ENCODE measurements around the gene PCBD1.

The PCBD1 gene

DNA sequence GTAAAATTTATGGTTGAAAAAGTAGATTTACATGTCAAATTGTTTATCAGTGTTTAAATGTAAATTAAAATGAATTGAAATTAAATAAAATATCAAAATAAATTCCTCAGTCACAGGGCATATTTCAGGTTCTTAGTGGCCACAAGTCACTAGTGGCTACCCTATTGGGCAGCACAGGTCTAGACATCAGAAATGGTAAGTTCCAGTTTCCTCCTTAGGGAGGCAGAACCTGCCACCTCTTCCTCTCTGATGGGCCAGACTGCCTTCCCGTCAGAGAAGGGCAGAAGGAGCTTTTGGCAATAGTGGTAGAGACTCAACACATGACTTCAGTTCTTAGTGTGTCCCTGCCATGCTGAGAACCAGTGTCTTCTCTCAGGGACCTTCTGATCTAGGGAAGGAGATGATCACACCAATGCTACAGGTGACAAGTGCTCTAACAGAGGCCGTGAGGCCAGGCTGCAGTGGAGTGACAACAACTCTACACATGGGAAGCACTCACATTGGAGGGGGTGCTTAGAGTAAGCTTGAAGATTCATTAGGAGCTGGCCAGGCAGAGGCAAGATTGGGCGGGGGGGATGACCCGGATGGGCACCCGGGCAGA lies 14.4 kb upstream of the PCBD1 start:
- no peak for DNase-seq (ENCODE audit: low read depth in 3 of 3)

DNA sequence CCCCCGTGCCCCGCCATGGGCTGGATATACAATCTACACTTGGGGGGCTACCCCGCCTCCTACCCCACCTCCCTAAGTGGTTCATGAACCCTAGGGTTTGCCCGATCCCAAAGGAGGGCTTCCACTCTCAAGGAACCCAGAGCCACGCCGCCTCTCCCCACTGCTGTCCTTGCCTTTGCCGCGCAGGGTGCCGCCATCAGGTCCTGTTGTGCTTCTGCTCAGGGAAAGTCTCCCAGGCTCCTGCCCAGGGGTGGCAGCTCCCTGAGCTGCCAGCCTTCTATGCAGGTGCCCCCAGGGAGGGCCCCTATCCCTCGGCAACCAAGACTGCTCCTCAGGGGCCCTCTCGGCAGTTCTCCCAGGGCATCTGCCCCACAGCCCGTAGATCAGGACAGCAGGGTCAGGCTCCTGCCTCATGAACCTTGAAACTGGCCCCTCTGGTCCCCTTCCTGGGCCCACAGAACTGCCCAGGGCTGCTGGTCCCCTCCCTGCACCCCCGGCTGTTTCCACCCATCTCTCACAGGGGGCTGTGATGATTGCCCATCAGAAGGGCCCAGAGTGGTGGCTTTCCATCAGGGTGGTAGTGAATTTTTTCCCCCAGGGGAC lies 13.0 kb upstream of the PCBD1 start:
- DNase-seq (ENCODE audit: low read depth in 3 of 3) = no peak

DNA sequence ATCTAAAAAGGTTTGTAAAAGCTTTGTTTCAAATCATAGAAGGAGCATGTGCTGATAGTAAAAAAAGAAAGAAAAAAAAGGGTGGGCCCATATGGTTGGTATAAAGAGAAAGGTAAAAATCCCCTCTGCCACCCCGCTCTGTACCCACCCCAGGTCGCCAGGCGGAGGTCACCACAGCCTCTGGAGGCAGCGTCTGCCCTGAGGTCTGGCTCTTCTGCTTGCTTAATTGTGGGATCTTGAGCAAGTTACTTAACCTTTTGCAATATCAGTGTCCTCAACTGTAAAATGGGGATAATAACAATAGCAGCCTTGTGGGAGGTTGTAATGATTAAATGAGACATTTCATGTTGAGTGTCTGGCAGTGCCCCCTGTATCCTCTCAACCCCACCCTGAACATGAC lies 10.7 kb upstream of the PCBD1 start:
- no peak for DNase-seq (ENCODE audit: low read depth in 3 of 3)

DNA sequence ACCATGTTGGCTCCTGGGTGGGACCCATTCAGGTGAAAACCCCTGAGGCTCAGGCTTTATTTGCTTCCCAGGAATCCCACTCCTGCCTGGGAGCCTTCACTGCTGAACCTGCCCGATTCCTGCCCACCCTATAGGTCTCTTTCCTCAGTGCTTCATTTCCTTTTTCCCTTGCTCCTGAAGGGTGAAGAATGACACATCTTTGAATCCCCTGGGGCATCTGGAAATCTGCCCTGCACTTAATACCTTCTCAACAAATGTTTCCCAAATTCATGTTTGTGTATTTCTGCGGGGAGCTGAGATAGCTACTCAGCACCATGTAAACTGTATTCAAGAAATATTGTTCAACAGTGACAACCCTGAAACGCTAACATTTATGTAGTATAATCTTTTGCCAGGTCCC lies 10.3 kb upstream of the PCBD1 start:
- DNase-seq (ENCODE audit: low read depth in 3 of 3) = no peak

DNA sequence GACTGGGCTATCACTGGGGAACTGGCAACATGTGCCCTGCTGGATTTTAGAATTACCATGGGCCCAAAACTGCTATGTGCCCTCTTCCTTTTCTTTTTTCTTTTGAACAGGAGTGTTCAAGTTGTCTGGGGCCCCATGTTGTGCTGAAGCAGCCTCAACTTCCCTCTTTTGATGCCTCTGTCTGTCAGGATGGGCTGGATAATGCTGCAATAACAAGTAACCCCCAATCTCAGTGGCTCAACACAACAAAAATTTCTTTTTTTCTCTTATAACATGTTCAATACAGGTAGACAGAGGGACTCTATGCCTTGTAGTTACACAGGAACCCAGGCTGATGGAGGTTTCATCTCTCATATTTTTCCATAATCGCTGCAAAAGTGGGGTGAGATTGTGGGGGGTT lies 8.2 kb upstream of the PCBD1 start:
- DNase-seq (ENCODE audit: low read depth in 3 of 3) = no peak

DNA sequence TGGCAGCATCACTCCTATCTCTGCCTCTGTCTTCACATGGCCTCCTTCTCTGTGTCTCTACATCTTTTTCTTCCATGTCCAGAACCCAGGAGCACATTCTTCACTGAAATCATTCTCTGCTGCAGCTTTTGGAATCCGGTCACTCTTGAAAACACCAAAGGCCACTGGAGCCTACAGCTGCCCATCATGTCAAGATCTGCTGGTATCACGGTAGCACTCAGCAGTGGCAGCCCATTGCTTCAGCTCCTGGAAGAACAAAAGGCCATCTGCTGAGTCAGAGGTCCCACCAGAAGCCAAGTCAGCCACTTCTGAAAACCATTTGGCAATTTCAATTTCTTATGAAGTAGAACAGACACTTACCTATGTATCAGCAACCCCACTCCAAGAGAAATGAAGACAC lies 6.1 kb upstream of the PCBD1 start:
- DNase-seq (ENCODE audit: low read depth in 3 of 3) = no peak

DNA sequence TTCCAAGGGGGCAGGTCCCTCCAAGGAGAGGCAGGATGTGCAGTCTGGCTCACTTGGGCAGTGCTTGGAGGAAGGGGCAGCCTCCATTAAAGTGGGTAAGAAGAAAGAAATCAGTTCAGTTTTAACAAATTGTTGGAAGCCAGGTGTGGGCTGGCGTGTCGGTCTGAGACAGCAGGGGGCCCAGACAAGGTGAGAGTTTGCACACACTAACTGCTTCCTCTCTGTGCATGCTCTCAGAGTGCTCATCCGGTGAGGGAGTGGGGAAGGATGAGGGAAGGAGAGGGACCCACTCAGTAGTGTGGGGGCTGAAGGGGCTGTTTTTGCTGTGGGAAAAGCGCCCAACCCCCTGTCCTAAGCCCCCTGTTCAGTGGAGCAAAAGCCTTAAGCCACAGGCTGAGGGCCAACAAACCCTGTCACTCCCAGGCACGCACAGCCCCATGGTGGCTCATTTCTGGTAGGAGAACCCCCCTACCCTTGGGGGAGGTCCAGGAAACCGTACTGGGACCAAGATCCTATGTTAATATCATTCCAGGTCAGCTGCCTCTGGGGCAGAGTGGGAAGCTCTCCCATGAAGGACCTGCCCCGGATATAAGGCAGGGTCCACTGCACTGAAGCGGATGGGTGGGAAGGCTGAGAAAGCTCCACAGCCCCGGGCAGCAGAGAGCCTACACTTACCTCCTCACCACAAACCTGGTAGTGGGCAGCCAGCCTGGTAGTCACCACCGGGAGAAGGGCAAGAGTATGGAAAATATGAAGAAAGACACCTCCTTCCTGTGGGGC lies 5.1 kb upstream of the PCBD1 start:
- DNase-seq (ENCODE audit: low read depth in 3 of 3) = no peak

DNA sequence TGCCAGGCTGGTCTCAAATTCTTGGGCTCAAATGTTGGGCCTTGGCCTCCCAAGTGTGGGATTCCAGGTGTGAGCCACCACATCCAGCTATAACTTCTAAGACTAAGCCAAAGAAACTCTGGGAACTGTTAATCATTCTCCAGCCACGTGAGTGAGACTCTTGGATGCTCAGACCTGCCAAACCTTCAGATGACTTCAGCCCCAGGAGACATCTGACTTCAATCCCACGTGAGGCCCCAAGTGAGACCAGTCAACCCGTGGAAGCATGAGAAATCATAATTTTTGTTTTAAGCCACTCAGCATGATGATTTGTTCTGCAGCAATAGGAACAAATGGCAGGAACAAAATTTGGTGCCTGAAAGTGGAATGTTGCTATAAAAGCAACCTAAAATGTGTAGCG lies 4.3 kb upstream of the PCBD1 start:
- DNase-seq (ENCODE audit: low read depth in 3 of 3) = no peak

DNA sequence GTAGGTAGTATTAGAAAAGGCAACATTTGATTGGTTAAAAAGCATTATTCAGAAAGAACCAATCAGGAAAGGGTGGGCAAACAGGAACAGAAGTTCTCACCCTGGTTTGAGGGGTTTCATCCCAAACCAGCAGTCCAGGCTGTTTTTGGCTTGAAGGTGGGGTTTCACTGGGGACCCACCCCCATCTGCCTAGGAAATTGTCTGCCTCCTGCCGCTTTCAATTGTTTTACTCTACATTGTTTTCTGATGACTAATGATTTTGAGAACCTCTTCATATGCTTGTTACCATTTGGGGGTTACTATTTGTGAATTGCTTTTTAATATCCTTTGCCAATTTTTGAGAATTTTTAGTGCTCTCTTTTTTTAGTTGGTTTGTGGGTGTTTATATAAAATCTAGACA lies 3.3 kb upstream of the PCBD1 start:
- no peak for DNase-seq (ENCODE audit: low read depth in 3 of 3)

DNA sequence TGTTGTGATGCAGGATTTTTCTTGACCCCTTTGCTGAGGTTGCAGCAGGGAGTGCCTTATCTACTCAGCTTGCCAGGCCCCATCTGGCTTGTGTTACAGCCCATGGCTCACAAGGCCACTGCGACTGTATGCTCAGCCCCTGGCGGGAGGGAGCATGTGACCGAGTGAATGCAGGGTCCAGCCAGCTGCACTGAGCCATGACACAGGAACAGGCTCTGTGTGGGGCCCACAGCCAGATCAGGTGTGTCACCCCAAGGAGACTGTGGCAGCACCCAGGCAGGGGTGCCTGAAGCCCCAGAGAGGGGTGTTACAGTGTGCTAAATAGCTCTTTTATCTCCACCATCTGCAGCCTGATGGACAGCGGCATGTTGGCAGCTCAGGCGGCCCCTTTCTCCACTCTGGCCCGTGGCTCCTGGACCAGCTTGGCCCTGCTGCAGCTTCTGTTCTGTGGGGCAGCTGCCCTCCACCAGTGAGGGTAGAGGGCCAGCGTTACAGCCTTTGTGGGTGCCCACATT lies 2.6 kb upstream of the PCBD1 start:
- DNase-seq (ENCODE audit: low read depth in 3 of 3) = no peak

DNA sequence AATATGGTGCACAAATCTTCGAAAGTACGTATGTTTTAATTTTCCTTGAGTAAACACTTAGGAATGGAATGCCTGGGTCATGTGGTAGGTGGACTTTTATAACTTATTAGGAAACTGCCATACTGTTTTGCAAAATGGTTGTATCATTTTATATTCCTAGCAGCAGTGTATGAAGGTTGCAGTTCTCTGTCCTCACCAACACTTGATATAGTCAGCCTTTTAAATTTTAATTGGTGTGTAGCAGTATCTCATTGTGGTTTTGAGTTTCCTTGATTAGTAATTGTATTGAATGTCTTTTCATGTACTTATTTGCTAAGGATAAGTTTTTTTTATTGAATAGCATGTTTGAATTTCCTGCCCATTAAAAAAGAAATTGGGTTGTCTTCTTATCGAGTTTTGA lies 926 bp upstream of the PCBD1 start:
- no peak for DNase-seq (ENCODE audit: low read depth in 3 of 3)

DNA sequence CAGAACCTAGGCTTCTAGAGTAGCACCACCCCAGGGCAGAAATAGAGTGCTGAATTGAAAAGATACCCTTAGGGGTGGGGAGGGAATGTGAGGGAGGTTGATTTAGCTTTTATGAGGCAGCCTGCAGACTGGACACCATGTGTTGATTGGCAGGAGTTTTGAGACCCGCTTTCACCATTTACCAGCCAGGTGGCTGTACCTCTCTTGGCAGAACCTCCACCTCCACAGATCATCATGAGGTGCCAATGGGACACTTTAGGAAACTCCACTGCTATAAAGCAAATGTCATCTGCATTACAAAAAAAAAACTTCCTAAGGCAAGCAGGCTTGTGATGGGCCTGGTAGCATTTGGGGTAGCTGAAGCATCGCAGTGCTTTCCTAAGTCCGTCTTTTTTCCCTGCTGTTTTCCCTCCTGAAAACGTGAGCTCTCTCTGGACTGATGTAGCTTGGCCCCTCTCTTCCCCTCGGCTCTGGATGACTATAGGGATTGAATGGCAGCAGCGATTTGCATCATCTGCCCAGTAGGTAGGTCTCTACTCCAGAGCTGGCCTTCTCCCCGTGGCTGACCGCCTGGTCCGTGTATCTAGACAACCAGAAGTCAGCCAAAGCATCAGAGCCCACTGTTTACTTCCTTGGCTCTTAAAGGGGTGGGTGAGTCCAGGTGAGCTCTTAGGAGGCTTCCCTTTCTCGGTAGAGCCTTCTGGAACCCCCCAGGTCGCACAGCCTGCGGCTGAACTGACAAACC lies 1.3 kb downstream of the PCBD1 start:
- DNase-seq (ENCODE audit: low read depth in 3 of 3) = no peak

DNA sequence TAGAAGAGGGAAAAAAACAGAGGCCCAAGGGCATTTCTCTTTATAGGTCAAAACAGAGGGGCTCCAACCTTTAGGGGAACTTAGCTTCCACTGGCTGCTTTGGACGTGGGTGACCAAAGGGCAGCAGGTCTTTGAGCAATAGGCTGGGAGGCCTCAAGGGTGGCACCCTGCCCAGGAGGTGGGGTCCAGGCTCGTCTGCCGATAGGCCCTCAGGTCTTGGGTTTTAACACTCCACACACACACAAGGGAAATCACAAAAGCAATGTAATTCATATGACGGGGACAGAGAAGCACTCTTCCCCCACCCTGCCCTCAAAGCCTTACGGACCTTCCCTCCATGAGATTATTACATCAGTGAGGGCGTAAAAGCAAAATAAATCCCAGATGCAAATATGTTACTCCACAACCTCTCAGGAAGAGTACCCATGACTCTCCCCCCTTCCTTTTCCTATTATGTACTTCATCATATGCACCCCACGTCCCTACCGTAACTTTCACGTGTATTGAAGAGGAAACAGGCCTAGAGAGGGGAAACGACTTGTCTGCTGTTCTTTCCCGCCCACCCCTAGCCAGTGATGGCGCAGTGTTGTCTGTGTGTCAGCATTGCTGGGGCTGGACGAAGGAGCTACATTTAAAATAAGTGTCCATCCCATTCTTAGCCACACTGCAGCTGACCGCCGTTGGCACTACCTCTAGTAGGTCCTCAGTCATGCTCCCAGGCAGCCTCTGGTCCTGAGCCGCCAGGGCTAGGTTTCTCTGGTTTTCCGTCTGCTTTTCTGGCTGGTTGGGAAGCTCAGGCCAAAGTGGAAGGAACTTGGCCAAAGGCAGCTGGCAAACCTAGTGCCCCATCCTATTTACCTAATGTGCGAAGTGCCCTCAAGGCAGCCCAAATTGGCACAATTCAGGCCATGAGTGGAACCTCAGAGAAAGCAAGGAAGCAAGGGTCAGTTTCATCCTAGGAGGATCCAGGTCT lies 2.1 kb downstream of the PCBD1 start:
- no peak for DNase-seq (ENCODE audit: low read depth in 3 of 3)

DNA sequence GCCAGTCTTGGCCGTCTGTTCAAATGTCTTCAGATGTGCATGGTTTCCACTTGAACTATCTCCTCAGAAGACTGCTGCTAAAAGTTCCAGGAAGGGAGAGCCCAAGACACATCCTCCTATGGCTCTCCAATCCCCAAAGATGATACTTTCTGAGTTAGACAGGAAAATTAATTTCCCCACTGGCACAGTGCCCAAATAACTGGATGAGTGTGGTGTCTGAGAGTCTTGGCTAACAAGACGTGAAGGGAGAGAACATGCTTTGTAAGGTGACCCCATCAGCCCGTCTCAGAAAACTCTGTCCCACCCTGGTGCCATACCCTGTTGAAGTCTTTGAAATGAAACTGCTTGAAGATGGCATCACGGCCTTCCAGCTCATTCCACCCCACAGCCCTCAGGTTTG lies 2.9 kb downstream of the PCBD1 start:
- DNase-seq (ENCODE audit: low read depth in 3 of 3) = no peak

DNA sequence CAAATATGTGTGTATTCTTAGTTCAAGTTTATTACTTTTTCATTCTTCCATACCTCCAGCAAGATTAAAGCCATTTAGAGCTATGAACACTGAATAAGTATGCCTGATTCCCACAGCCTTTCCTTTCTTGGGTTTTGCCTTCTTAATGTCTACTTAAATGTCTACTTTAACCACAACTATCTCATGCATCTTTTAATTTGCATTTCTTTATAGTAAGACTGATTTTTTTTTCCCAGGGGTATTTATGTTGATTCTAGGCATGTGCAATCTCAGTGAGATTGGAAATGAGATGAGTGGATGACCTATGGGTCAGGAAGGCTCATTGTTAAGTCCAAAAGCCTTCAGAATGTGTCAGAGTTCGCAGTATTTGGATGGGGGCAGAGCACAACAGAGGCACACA lies 3.6 kb downstream of the PCBD1 start:
- no peak for DNase-seq (ENCODE audit: low read depth in 3 of 3)

DNA sequence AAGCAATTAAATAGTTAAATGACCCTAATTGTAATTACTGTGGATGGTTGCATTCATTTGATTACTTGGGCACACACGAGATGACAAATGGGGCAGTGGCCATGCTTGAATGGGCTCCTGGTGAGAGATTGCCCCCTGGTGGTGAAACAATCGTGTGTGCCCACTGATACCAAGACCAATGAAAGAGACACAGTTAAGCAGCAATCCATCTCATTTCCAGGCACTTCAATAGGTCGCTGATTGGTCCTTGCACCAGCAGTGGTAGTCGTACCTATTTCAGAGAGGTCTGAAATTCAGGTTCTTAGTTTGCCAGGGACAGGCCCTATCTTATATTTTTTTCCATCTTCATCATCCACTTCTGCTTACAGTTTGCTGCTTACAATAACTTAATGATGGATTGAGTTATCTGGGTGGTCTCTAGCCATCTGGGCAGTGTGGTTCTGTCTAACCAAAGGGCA lies 8.3 kb downstream of the PCBD1 start:
- DNase-seq (ENCODE audit: low read depth in 3 of 3) = peak; percentile 52 to 69 (median 55)

DNA sequence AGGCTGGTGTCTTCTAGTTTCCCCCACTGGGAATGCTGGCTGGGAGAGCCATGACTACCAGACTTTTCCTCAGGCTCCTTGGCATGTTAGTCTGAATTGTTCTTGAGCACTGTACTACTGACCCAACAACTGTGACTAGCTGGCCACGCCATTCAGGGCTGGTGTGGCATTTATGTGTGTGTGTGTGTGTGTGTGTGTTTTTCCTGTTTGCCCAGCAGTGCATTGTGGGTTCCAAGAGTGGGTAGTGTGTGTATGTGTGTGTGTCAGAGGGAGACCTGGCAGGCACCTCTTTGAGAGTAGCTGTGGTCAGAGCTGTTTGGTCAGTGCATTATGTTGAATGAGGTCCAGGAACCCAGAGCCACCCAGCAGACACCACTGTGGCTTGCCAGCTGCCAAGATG lies 9.2 kb downstream of the PCBD1 start:
- DNase-seq (ENCODE audit: low read depth in 3 of 3) = no peak

DNA sequence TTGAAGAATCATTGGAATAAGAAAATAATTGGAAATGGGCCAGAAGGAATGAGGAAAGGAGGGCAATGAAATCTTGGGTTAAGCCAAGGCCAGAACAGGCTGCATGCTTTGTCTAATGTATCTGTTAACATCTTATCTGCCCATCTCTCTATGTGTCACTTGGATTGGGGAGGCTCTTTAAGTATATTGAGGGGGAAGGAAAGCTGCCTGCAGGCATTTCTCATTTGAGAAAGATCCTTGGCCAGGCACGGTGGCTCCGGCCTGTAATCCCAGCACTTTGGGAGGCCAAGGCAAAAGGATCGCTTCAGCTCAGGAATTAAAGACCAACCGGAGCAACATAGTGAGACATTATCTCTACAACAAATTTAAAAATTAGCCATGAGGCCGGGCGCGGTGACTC lies 14.3 kb downstream of the PCBD1 start:
- DNase-seq (ENCODE audit: low read depth in 3 of 3) = no peak

DNA sequence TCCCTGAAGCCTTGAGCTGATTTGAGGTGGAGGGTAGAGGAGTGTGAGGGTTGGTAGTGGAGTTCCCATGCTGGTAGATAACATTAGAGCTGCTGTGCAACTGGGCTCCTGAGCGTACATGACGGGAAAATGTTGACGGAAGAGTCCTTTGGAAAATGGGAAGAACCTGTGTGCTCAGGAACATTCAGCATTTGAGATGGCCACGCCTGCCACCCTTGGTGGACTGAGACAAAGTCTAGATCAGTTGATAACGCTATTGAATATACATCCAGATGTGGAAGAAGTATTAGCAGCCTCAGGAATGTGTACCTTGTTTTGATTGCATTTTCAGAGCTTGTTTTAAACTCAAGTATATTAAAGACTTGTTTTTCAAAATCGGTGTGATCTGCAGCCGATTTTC lies 16.1 kb downstream of the PCBD1 start:
- no peak for DNase-seq (ENCODE audit: low read depth in 3 of 3)

DNA sequence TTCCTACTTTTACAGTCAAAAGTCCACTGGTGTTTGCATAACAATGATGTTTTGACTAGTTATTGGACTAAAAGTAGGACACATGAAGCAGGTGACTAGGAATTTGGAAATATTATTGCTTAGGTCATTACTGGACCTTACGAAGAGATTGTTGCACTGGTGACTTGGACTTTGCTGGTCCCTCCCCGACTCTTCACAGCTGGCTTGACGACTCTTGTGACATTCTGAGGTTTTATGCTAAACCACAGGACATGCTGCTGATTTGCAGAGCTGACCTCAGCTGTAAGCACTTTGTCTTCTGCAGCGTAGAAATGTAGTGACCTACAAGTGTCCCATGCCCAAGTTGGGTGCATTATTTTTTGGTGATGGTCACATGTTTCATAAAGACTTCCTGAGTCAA lies 21.9 kb downstream of the PCBD1 start:
- no peak for DNase-seq (ENCODE audit: low read depth in 3 of 3)

DNA sequence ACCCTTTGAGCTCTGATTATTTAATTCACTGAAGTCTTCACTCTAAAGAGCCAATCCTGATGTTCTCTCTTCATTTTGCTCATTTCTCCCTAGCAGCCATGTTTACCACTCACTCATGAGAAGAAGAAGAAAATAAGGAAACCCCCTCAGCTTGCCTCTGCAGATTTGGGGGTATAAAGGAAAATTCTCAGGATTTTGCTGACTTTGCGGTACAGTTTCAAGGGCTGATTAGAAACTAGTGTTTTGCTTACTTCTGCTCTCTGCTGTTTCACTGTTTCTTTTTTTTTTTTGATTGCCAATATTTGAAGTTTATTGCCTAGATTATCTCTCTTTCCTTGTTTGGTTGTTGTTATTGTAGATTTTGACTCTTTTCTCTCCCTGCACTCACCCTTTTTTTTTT lies 23.4 kb downstream of the PCBD1 start:
- DNase-seq (ENCODE audit: low read depth in 3 of 3) = no peak
